Ovary (tissue), 9 donors: ENCODE measurements around the gene SLC22A14. TPM values are rescaled to one million over a fixed set of nuclear protein-coding genes. Genes with fewer than 3 reads are reported as not detected.

Source experiments
- DNase-seq, 5 donors: peaks; one replicate each; pipeline ENCODE4 v3.0.0-alpha.2; 2019 to 2020
- H3K27ac ChIP-seq, 2 donors: fragments of 200-600 bp; one replicate each; pipeline versions ENCODE4 v1.5.1 to v1.8.0; 2019 to 2022
- H3K27me3 ChIP-seq: fragments of 200-600 bp; one replicate; pipeline ENCODE4 v1.8.0; 2022
- H3K36me3 ChIP-seq: fragments of 200-600 bp; sonication (generic); one replicate; pipeline ENCODE4 v1.5.1; 2019
- H3K4me1 ChIP-seq: one replicate; pipeline ENCODE4 v1.8.1; 2013; ENCODE audit warnings: mild to moderate bottlenecking, moderate library complexity; ENCODE audit not compliant: insufficient read depth
- H3K4me3 ChIP-seq: fragments of 200-600 bp; sonication (generic); one replicate; pipeline ENCODE4 v1.5.1; 2017
- H3K9me3 ChIP-seq, 2 donors: fragments of 200-600 bp in 1 of 2; sonication (generic) in 1 of 2; one replicate each; pipeline versions ENCODE4 v1.5.1 to v1.8.1; 2013 to 2019; ENCODE audit warnings: mild to moderate bottlenecking in 1 of 2, moderate library complexity in 1 of 2
- CTCF ChIP-seq, 3 donors: fragments of 450-650 bp in 2 of 3; fragments of 200-600 bp in 1 of 3; IDR thresholded peaks; one replicate each; pipeline versions ENCODE4 v1.5.1 to v1.8.0; 2016 to 2022; ENCODE audit warnings: antibody characterized with exemption in 3 of 3, mild to moderate bottlenecking in 1 of 3
- EP300 ChIP-seq: sonication (generic); formaldehyde crosslinking; IDR thresholded peaks from one replicate; pipeline ENCODE4 v1.6.1; 2017; ENCODE audit warnings: antibody characterized with exemption
- POLR2A ChIP-seq: fragments of 450-650 bp; IDR thresholded peaks from one replicate; pipeline ENCODE4 v1.6.1; 2017; ENCODE audit warnings: antibody characterized with exemption, mild to moderate bottlenecking, moderate library complexity
- WGBS, 3 donors: extraction: QIAGEN DNeasy Blood & Tissue Kit in 1 of 3; methylation state at CpG; one replicate each; pipeline versions ENCODE4 v1.1.5 to v1.1.7; 2013 to 2017; 5-methylcytosine and 5-hydroxymethylcytosine counted together
- intact Hi-C, 4 donors: fragments of 100-400 bp; cut with DNase I; formaldehyde crosslinking; loops; one replicate each; pipeline versions ENCODE4 v1.11.0 to v1.15.1; 2022 to 2023
- polyA plus RNA-seq, 2 donors: library from polyadenylated mRNA; stranded (reverse); fragments of 200-250 nt in 1 of 2; fragments of 350-450 nt in 1 of 2; fragmentation: Illumina TruSeq in 1 of 2; extraction: RNeasy Lipid Tissue Mini Kit (QIAGEN cat#74804) in 1 of 2; gene quantifications; one replicate each; pipeline ENCODE4 v1.2.3, GENCODE V29; 2013 to 2014
- total RNA-seq, 7 donors: library from RNA; depleted of rRNA in 2 of 7; stranded (reverse); fragments of >200 nt in 2 of 7; fragmentation: NEBNext Ultra II Directional in 3 of 7; extraction: Animal tissue kit (Norgen Biotek cat#: 25700) in 3 of 7; gene quantifications; one replicate each; pipeline versions ENCODE4 v1.1.0 to v1.2.4, GENCODE V29; 2016 to 2023
- donor health status: DM: no; HTN: no; CAD: no; lungs with moderate emphysema.
- donor health status: DM: no; HTN: no; CAD: no.
- donor health status: Bipolar disorder and iron deficiency.
- donor health status: DM: yes; HTN: yes; CAD: no.
- donor health status: DM: no; HTN: no; CAD: no.
- donor health status: DM: yes; HTN: yes; CAD: no.

The SLC22A14 gene
- total and polyA plus RNA-seq, 9 donors: 0.12 to 0.55 TPM; not detected in 7

GRCh38 chr3:38245930-38246329, 36.2 kb upstream of the SLC22A14 start:
- 91 to 92% (median 91%) methylated on average over 4 of the region's 4 CpGs for WGBS, 3 donors
- intact Hi-C loops: no loop called here
- no peaks in the 10 kb centered on the region for H3K36me3 ChIP-seq

GRCh38 chr3:38247366-38248035, 34.6 kb upstream of the SLC22A14 start:
- no peaks in the 10 kb centered on the region for H3K9me3 ChIP-seq
- intact Hi-C loops: no loop called here
- no peak for DNase-seq
- no peak overlapping the region for H3K4me3 ChIP-seq
- no peaks in the 10 kb centered on the region for H3K36me3 ChIP-seq
- TF ChIP-seq POLR2A (no peak), CTCF (IDR thresholded peaks at IDR 0.05) (no peak), EP300 (no peak)
- H3K4me1 ChIP-seq: no peaks in the 10 kb centered on the region
- no peak overlapping the region for H3K27ac ChIP-seq
- no peaks in the 10 kb centered on the region for H3K27me3 ChIP-seq

More at GRCh38 chr3:38245930-38246329, 36.2 kb upstream of the SLC22A14 start:
- no peaks in the 10 kb centered on the region for H3K4me1 ChIP-seq
- H3K9me3 ChIP-seq: no peaks in the 10 kb centered on the region
- no peak overlapping the region for H3K27ac ChIP-seq
- TF ChIP-seq CTCF (IDR thresholded peaks at IDR 0.05): no peak
- TF ChIP-seq EP300: no peak
- TF ChIP-seq POLR2A: no peak
- no peak overlapping the region for H3K4me3 ChIP-seq
- no peak for DNase-seq
- peaks cover 2% of the 10 kb centered on the region for H3K27me3 ChIP-seq

GRCh38 chr3:38250198-38250597, 31.9 kb upstream of the SLC22A14 start:
- no peak for TF ChIP-seq POLR2A

GRCh38 chr3:38251197-38251596, 30.9 kb upstream of the SLC22A14 start:
- no peaks in the 10 kb centered on the region for H3K27me3 ChIP-seq
- H3K36me3 ChIP-seq: no peaks in the 10 kb centered on the region
- H3K9me3 ChIP-seq: no peaks in the 10 kb centered on the region
- TF ChIP-seq EP300 (no peak), CTCF (IDR thresholded peaks at IDR 0.05) (no peak), POLR2A (no peak)
- intact Hi-C loops: no loop called here
- no peak overlapping the region for H3K4me3 ChIP-seq
- H3K27ac ChIP-seq: no peak overlapping the region
- WGBS, 3 donors: 86 to 96% (median 94%) methylated on average over 4 of the region's 4 CpGs
- no peak for DNase-seq
- no peaks in the 10 kb centered on the region for H3K4me1 ChIP-seq

More at GRCh38 chr3:38250198-38250597, 31.9 kb upstream of the SLC22A14 start:
- Histone ChIP-seq H3K36me3 (no peaks in the 10 kb centered on the region), H3K9me3 (no peaks in the 10 kb centered on the region), H3K27me3 (no peaks in the 10 kb centered on the region), H3K27ac (no peak overlapping the region), H3K4me3 (no peak overlapping the region), H3K4me1 (no peaks in the 10 kb centered on the region)
- intact Hi-C loops: no loop called here
- no peak for DNase-seq
- 64 to 74% (median 66%) methylated on average over 2 of the region's 2 CpGs for WGBS, 3 donors

- intact Hi-C loops: no loop called here
- H3K27me3 ChIP-seq: no peaks in the 10 kb centered on the region
- no peak overlapping the region for H3K4me3 ChIP-seq
- H3K9me3 ChIP-seq: no peaks in the 10 kb centered on the region
- TF ChIP-seq CTCF (IDR thresholded peaks at IDR 0.05) (no peak), POLR2A (no peak), EP300 (no peak)
- no peak for DNase-seq
- no peaks in the 10 kb centered on the region for H3K4me1 ChIP-seq
- no peak overlapping the region for H3K27ac ChIP-seq
- WGBS, 3 donors: 93 to 94% (median 94%) methylated on average over 4 of the region's 4 CpGs
- H3K36me3 ChIP-seq: no peaks in the 10 kb centered on the region
Measured at GRCh38 chr3:38253704-38254103, 28.4 kb upstream of the SLC22A14 start.
